SKM-1 (cell line): ENCODE results near the gene STPG4.

Experiments
- DNase-seq: peaks from one replicate; lab custom pipeline; 2025; ENCODE audit not compliant: unreplicated experiment; lab: John Stamatoyannopoulos, UW

The STPG4 gene

DNA sequence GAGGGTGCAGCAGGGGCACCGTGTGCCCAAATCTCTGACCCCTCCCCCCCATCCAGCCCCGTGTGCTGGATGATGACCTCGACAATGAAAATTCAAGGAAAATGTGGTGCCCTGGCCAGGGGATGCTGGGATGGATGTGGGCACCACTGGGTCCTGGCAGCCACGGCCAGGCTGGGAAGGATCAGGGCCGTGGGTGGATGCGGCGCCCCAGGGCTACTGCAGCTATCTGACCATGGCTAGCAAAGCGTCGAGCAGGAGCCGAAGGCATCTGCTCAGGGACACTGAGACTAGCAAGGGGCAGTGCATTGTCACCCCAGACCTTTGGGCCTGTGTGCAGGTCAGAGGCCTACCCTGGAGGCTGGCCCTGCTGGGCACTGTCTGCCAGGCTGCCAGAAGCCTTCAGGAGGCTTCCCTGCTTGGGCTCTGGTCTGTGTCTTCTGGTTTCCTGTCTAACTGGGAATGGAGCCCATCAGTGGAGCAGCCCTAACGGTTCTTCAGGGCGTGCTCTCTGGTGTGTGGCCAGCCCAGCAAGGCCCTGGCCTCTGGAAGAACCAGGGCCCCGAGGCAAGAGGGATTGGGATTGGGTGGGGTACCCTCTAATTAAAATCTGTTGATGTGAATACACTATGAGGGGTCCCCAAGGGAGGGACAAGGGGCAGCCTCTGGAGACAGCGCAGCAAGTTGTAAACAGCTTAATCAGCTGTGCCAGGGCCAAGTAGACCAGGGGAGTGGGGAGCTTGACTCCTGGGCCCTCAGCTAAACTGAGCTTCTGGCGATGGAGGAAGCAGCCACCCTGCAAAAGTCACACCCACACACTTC, 98.0 kb downstream of the STPG4 start:
- DNase-seq, result no peak

DNA sequence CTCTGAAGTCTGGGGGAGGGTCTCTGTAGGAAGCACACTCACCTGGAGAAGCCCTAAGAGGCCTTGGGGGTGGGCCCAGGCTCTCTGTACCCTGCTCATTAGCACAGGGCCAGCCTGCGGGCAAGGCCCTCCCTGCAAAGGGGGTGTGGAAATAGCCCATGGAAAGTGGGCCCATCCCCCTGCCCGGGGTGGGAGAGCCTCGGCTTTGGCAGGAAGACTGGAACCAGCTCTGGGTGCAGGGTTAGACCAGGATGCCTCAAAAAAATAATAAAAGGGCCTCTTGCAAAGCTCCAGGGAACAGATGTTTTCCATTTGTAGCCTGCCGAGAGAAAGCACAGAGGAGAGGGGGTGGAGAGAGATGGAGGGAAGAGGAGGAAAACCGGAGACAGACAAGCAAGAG, 98.7 kb downstream of the STPG4 start:
- DNase-seq, result no peak

DNA sequence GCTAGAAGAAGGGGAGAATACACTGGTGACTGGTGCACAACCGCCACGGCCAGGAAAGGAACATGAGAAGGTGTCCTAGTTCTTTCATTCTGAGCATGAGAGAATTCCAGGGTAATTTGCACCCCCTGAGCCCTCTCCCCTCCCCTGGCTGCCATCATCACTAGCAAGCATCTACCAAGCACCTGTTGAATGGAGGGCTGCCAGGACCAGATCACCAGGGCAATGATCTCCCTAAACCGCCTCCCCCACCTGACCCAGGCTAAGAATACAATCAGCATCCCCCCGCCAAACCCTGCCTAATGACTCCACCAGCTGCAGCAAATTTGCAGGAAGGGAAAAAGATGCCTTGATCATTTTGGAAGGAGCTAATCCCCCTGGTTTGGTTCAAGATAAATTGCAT, 100.2 kb downstream of the STPG4 start:
- DNase-seq, result no peak

DNA sequence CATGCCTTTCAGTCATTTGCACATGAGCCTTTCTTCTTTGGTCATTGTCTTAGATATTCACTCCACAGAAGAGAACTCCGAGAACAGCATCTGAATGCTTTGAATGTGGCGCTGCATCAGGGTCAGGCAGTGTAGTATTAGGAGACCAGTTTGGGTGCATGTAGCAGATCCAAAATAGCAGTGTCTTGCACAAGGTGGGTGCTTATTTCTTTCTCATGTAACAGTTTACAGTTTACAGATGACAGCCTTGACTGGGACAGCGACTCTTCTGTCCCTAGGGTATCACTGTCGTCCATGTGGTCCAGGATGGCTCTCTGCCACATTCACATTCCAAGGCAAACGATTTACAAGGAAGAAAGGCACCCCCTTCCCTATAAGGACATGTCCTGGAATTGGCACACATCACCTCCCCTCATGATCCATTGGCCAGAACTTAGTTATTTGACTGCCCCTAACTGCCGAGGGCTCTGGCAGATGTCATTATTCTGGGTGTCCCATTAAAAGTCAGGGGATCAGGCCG, 101.0 kb downstream of the STPG4 start:
- DNase-seq, result no peak

DNA sequence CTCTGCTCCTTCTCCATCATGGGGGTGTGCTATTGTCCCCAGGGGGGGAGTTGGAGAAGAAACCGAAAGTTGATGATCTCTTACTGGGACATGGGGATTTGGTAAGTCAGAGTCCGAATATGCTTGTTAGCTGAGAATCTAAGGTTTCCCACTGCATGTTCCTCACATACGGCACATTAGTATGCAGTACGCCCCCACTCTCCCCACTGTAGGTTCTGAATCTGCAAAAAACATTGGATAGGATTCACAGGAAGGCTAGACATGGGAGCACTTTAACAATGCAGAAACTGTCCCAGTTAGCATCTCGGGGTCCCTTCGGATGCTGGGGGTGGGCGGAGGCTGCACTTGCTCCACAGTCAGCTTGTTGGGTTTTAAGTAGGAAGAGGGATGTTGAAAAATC, 102.3 kb downstream of the STPG4 start:
- no peak for DNase-seq

DNA sequence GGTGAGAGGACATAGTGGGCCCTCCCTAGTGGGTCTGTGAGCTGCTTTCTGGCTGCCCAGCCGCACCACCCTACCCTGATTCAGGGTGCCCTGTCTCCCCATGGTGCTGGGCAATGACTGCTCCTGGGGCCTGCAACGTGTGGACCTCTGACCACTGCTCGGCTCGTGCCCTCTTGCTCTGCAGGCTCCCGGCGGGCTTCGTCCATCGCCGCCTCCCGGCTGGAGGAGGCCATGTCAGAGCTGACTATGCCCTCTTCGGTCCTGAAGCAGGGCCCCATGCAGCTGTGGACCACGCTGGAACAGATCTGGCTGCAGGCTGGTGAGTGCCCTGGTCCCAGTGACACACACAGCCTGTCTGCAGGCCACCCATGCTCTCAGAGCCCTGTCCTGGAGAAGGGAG, 103.5 kb downstream of the STPG4 start:
- DNase-seq, result no peak

DNA sequence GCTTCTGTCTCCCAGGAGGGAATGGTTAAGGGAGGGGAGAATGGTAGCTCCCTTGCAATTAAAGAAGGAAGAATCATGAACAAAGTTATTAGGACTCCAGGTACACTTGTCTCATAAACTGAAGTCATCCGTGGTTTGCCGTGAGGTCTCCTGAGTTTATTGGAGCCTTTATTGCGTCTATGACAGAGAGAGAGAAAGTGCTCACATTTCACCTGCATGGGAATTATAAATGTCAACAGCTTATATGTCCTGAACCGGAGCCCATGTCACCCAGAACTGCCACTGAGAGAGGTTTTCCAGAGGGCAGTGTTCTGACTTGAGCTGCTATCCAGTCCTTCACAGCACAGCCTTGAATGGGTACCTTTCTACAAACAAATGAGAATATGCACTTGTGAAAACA, 104.3 kb downstream of the STPG4 start:
- no peak for DNase-seq

DNA sequence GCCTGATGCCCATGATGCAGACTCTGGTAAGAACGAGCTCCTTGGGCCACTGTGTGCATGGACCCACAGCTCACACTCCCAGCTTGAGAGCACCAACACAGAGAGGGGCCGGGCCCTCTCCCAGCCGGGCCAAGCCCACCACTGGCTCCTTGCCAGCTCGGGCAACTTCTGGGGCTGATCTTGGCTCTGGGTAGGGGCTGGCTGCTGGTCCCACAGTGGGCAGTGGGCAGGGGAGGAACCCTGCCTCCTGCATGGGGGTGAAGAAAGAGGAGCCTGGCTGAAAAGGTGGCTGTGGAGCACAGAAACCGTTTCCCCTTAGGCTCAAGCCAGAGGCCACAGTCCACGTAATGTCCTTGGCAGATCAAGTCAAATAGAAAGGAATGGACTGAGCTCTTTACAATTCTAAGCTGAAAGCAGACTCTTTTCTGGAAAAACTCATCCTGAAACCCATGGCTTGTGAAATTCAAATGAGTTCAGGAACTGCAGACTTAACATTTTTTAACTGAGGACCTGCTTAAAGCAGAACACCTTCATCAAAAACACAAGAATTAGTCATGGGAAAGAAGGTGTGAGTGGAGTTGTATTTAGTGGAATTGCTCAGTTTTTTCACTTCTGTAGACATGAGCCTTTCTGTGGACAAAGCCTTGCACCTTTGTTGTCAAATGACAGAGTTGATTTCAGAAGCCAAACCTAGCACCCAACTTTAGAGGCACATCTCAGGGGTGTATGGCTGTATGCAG, 104.9 kb downstream of the STPG4 start:
- no peak for DNase-seq

DNA sequence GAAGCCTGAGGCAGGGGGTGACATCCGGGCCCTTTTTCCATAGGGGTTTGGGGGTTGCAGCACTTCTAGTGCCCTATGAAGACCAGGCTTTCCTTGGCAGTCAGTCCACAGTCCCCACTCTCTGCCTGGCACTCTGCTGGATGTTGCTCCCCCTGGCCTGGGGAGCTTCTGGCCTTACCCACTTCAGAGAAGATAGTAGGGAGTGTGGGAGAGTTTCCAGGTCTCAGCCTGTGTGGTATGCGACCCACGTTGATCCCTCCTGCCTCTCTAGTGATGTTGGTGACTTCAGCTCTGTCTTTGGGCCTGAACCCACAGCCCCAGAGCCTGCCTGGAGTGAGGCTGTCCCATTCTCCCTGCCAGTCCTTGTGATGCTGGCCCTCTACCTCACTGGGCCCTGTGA, 105.6 kb downstream of the STPG4 start:
- no peak for DNase-seq

DNA sequence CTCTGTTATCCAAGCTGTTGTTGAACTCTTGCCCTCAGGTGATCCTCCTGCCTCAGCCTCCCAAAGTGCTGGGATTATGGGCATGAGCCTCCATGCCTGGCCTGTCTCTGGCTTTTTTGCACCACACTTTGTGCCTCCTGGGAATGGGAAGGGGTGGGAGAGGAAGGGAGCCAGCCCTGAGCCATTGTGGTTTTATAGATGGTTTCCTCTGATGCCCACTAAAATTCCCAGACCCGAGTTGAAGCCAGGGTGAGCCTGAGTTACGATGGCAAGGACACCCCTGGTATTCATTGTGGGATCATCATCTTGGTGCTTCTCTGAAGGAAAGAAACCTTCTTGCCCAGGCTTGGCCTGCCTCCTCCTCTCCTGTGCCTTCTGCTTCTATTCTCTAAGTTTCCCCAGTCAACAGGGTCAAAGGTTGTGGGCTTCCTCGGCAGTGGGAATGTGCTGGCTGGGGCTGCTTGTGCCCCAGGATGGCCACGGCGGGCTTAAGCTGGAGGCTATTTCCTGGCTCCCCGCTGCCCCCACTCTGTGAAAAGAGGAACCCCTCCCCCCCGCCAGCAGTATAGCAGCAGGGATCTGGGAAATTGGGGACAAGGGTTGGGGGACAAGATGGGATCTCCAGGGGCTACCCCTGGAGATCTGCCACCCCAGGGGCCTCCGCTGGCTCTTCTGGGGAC, 106.2 kb downstream of the STPG4 start:
- DNase-seq, result no peak

DNA sequence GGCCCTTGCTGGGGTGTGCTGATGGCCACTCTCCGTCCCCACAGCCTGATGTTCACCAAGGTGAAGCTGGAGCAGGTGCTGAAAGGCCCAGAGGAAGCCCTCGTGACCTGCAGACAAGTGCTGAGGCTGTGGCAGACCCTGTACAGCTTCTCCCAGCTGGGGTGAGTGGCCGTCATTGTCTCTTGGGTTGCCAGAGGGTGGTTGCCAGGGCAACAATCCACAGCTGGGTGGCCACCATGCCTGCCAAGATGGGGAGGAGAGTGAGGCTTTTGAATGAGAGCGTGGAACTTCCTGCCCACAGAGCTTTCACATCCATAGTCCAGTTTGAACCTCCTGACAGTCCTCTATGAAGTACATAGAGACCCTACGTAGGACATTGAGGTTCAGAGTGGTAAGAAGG, 108.8 kb downstream of the STPG4 start:
- no peak for DNase-seq

DNA sequence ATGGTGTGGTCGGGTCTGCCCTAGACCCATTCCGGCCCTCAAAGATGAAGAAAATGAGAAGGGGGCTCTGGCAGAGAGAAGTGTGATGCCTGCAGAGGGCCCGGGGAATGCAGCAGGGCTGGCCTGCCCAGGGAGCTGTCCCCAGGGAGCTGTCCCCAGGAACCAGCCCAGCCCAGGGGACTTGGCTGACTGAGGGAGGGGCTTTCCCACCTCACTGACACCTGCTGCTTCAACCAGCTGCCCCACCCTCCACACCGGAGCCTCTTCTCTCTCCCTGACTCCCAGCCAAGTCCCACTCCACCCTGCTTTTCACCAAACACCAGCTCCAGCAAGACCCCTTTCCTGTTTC, 111.2 kb downstream of the STPG4 start:
- DNase-seq, result no peak

DNA sequence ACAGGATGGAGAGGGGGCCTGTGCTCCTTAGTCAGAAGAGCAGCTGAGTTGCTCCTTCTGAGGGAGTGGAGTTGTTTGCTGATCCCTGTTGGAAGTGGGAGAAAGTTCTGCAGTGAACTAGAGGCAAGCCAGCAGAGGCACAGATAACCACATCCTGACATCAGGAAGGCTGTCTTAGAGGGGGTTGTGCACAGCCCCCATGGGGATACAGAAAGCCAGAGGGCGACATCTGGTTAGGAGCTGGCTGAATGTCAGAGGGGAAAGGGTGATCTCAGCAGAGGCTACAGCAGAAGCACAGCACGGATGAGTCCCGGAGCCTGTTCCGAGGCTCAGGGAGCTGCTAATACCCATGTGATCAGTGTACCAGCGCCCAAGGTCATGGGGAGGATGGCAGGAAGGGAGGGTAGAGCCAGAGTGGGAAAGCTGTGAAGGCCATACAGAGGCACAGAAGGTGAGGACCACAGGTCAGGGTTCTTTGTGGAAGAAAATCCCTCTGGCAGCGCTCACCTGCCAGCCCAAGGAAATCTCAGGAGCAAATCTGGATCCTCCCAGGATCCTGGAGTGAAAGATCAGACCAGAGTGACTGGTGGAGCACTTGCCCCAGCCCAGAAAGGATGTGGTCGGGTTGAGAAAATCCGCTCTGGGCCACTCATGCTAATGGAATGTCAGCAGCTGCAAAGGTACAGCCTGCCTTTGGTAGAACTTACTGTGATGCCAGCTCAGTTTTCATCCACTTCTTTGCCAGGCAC, 111.8 kb downstream of the STPG4 start:
- no peak for DNase-seq

DNA sequence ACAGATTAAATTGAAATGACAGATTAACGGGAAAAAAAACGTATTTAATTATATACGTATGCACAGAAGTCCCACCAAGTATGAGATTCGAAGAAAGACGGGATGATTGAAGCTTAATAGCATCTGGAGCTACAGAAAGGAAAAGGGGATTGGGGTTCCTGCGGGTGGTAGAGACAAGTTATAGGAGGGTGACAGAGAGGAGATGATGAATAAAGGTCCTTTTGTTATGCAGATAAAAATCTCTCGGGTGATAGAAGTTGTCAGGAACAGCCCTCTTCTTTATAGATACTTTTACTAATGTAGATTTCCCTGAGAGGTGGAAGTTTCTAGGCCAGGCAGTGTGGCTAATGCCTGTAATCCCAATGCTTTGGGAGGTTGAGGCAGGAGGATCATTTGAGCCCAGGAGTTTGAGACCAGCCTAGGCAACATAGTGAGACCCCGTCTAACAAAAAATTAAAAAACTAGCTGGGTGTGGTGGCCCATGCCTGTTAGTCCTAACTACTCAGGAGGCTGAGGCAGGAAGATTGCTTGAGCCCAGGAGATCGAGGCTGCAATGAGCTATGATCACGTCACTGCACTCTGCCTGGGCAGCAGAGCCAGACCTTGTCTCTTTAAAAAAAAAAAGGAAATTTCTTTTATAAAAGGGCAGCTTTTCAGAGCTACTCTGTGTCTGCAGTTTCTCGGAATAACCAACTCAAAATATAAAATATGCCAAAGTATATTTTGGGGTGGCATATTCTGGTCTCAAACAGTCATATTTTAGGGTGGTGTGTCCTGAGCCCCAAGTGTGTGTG, 113.0 kb downstream of the STPG4 start:
- no peak for DNase-seq

DNA sequence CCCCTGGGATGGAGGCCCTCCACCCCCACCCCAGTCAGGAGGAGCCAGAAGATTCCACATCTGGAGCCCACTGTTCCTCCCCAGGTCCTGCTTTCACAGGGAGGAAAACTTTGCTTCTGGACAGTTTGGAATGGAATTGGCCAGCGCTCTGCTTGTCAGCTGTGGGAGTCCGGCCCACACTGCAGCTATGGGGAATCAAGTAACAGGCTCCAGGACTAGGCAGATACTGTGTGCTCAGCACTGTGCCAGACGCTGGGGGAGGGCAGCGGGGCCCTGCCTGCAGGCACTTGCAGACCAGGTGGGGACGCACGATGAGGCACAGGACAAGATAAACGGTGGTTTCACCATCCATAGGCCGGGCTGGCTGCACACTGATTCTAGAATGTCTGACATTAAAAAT, 114.0 kb downstream of the STPG4 start:
- DNase-seq, result no peak

DNA sequence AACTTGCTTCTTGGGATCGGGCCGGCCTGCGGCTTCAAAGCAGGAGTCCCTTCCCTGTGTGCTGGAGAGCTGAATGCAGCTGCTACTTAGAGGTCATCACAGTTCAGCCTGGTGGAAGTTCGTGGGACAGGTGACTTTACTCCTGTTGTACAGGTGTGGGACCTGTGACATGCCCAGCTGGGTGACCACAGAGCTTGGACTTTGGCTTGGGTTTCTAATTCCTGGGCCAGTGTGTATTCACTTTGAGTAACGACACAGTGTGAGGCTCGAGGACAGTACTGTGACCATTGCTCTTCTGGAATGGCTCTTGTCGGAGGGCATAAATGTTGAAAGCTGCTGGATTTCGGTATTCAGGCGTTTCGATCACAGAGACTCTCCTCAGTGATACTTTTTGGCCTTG, 114.5 kb downstream of the STPG4 start:
- no peak for DNase-seq

DNA sequence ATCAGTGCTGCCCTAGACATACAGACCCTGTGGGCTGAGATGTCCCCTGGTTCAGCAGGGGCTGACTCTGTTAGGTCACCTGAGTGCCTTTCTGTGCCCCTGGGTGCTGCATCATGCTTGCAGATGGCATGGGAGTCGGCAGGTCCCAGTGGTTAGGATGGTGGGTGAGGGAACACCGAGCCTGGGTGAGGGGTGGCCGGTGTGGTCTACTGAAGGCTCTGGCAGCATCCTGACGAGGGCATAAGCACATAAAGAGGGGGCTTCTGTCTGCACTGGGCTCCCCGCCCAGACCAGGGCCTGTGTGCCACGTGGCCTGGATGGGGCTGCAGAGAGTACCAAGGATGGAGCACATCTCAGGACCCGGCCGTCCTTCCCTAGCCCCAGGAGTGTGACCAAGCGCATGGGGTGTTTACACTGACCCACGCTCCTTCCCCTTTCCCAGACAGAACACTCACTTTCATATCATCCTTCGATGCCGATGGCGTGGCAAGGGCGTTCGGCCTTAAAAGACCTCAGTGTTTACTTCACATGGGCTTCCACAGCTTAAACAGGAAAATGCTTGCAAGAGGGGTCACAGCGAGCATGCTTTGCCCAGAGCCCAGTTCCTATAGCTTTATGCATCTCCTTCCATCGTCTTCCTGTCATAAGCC, 115.1 kb downstream of the STPG4 start:
- DNase-seq, result no peak

DNA sequence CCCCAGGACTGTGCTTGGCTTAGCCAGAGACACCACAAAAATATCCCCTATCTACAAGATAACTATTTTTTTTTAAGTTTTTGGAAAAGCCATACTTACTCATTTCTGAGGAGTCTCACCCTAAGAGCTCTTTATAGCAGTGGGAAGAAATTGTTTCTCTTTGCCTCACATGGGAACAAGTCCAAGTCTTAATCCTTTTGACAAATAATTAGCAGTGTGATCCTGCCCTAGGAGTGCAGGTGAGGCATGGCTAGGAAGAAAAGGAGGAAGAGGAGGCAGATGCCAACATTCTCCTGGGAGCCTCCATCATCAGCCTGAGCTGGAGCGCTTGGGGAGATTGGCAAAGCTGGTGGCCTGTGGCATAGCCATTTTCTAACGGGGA, 115.6 kb downstream of the STPG4 start:
- no peak for DNase-seq

DNA sequence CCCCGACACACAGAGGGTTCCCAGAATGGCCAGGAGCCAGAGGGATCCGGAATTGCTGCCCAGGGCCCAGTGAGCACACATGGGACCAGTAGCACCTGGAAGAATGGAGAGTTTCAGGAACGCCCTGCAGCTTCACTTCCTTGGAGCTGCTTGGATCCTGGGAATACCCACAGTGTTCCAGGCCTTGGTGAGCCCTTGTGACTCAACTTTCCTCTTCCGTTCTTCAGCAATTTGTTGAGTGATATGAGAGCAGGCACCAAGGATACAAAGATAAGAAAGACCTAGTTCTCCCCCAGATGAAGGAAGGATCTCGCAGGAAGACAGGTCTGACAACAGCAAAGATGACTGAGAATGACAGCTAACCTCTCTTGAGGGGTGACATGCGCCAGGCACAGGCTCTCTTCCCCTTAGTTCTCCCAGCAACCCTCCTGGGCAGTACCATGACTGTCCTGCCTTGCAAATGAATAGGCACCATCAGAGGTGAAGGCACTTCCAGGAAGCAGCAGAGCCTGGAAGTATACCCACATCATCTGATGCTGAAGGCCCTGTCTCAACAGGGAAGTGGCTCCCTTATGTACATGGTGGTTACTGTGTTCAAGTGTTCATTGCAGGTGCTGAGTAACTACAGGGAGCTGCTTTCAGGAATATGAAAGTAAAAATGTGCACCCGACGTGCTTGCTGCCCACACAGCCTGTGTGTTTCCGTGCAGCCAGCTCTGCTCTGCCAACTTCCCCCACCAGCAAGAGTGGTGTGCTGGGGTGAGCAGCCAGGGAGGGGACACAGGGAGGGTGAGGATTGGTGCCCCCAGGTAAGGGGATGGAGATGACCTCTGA, 116.2 kb downstream of the STPG4 start:
- no peak for DNase-seq
